ENCODE measurements around the gene RNF151.

GRCh38 chr16:2004795-2005517 is 38.3 kb downstream of the RNF151 start:
- no peak for TF ChIP-seq ZBTB2 (CRISPR knock-in tag; IDR thresholded peaks at IDR 0.05; ENCODE audit: low read depth)
- TF ChIP-seq ZNF160 (CRISPR knock-in tag; IDR thresholded peaks at IDR 0.05) = no peak
- no peak for TF ChIP-seq ZBTB14 (CRISPR knock-in tag; IDR thresholded peaks at IDR 0.05)
- no peak for TF ChIP-seq PAWR (CRISPR knock-in tag; IDR thresholded peaks at IDR 0.05; ENCODE audit: borderline replicate concordance)
- no peak for TF ChIP-seq YY1 (IDR thresholded peaks at IDR 0.05; ENCODE audit: insufficient read depth, insufficient replicate concordance, low read depth, low read length)
- no peak for TF ChIP-seq EP300 (IDR thresholded peaks at IDR 0.05; ENCODE audit: low read depth in 2 of 2, low read length in 2 of 2)
- TF ChIP-seq EP300 (CRISPR knock-in tag; IDR thresholded peaks at IDR 0.05; ENCODE audit: borderline replicate concordance) = no peak
- no peak for TF ChIP-seq CTCF (CRISPR knock-in tag; IDR thresholded peaks at IDR 0.05)
- no peak for TF ChIP-seq GTF2F1 (IDR thresholded peaks at IDR 0.05; ENCODE audit: low read length)
- no peak for TF ChIP-seq TFDP2 (CRISPR knock-in tag; IDR thresholded peaks at IDR 0.05)
- TF ChIP-seq ZNF260 (CRISPR knock-in tag; IDR thresholded peaks at IDR 0.05; ENCODE audit: borderline replicate concordance, low read depth) = no peak
- TF ChIP-seq TAF15 (IDR thresholded peaks at IDR 0.05; ENCODE audit: low read depth, low read length, poor library complexity, severe bottlenecking) = no peak
- no peak for TF ChIP-seq CREB3 (CRISPR knock-in tag; IDR thresholded peaks at IDR 0.05)

All from HepG2 (cell line).